Ramos (cell line): ENCODE data around the gene GUCY1A2.
"Not testable (repeated sequence)": the region's sequence is repeated elsewhere in the genome, so short reads cannot be mapped to it uniquely, and the experiment has no call there.

Experiments used
- in situ Hi-C: fragments of 300-500 bp; cut with MboI; formaldehyde crosslinking; loops from one replicate; pipeline ENCODE4 v1.14.3; 2022; ENCODE audit warnings: low sequenced_read_pairs; ENCODE audit not compliant: unreplicated experiment

GUCY1A2 gene

GRCh38 chr11:106957030-106957482 is 61.2 kb downstream of the GUCY1A2 start:
- in situ Hi-C loops, result no loop called here

DNA sequence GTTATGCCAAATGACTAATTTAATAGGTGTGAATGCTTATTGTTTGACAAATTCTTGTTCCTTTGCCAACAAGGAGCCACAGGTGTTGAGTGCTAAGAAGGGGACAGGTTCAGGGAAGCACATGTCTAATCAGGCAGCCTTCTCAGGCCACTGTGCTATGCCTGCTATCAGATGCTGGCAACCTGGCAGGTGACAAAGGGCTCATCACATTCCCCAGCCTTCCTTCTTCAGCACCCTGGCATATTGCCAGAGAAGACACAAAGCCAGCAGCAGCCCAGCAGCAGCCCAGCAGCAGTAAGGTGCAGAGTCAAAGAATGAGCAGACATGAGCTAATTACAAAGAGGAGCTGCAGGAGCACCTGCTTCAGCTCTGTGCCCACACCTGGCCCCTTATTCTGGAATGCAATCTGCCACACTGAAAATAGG is 68.2 kb downstream of the GUCY1A2 start:
- in situ Hi-C loops, result no loop called here

GRCh38 chr11:106943089-106943488 is 75.2 kb downstream of the GUCY1A2 start:
- in situ Hi-C loops, result no loop called here

DNA sequence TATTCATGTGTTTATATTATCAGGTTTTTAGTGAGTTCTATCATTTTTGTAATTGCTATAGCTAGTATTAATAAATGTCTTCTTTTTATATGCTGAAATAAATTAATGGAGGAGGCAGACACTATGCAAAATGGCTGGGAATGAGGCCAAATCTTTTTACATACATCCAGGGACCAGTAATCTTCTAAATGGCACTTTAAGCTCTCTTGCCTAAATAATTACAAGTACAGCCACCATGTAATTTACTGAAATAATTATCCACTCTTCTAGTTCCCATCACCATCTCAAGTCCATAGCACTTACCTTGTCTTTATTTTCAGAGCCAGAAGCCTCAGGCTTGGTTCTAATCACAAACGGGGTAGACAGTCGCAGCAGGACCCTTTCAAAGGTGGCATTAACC is 79.1 kb downstream of the GUCY1A2 start:
- in situ Hi-C loops, result no loop called here

GRCh38 chr11:106937111-106937510 is 81.2 kb downstream of the GUCY1A2 start:
- in situ Hi-C loops, result no loop called here

GRCh38 chr11:106925245-106925644 is 93.0 kb downstream of the GUCY1A2 start:
- in situ Hi-C loops, result no loop called here

- in situ Hi-C loops, result no loop called here
These were observed 97.3 kb downstream of the GUCY1A2 start for GRCh38 chr11:106920899-106921509.

- in situ Hi-C loops, result no loop called here
These were observed 100.3 kb downstream of the GUCY1A2 start for GRCh38 chr11:106917973-106918372.

DNA sequence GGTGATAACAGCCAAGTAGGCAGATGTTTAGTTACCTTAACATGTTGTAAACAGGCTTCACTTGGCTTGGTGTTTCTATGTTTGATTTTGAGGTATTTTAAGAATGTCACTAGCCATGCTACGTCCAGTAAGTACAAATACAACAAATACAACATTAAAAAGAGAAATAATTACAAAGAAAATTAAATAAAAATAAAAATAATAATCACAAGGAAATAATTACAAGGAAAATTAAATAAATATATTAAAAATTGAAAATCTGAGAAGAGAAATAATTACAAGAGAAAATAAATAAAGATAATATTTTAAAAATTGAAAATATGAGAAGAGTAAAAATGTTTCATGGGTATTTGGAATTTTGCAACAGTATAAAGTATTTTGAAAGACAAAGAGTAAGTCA is 103.9 kb downstream of the GUCY1A2 start:
- in situ Hi-C loops, result no loop called here

DNA sequence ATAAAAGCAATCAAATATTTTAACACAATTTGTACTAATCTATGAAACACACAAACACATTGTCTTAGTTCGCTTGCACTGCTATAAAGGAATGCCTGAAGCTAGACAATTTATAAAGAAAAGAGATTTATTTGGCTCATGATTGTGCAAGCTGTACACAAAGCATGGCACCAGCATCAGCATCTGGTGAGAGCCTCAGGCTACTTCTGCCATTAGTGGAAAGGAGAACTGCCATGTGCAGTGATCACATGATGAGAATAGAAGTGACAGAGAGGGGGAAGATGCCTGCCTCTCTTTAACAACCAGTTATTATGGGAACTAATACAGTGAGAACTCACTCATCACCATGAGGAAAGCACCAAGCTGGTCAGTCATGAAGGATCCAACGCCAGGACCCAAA is 105.1 kb downstream of the GUCY1A2 start:
- in situ Hi-C loops, result no loop called here

DNA sequence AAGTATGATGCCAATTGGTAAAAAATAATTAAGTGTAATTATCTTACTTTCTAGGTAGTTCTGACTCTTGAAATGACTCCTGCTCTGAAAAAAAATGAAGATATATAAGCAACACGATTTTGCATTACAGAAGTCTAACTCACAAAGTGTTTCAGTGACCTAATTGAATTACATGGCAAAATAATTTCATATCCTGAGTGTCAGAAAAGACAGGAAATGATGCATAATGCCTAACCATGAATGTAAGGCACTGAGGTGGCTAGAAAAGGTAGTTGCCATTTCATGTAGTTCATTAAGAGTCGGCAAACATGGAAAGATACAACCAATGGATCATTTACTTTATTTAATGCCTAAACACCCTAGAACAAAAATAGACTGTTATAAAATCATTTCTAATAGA is 113.5 kb downstream of the GUCY1A2 start:
- in situ Hi-C loops, result no loop called here

DNA sequence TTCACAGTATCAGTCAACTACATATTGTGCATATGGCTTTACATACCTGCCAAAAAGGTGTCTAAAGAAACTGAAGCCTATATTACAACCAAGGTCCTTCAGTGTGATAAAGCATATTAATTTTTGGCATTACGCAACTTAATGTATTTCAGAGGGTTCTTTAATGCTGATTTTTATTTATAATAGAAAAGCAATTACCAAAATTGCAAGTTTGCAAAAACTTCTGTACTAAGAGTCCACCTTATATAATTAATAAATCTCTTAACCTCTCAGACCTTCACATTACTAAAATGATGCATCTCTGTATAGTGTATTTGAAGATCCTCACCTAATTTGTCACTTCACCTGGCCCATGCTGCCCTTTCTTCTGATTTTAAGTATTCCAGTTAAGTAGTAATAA is 128.6 kb downstream of the GUCY1A2 start:
- in situ Hi-C loops, result no loop called here

GRCh38 chr11:106888386-106888785 is 129.9 kb downstream of the GUCY1A2 start:
- in situ Hi-C loops, result no loop called here

DNA sequence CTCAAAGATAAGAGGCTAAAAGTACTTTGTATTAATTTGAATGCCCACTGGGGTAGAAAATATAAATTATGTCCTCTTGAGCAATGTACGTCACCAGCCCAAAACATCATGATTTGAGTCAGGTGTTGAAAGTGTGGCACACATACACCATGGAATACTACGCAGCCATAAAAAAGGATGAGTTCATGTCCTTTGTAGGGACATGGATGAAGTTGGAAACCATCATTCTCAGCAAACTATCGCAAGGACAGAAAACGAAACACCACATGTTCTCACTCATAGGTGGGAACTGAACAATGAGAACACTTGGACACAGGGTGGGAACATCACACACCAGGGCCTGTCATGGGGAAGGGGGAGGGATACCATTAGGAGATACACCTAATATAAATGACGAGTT is 134.6 kb downstream of the GUCY1A2 start:
- in situ Hi-C loops, result not testable (repeated sequence)

- in situ Hi-C loops, result no loop called here
These were observed 138.3 kb downstream of the GUCY1A2 start for GRCh38 chr11:106879832-106880546.

- in situ Hi-C loops, result no loop called here
These were observed 139.2 kb downstream of the GUCY1A2 start for GRCh38 chr11:106879029-106879428.

DNA sequence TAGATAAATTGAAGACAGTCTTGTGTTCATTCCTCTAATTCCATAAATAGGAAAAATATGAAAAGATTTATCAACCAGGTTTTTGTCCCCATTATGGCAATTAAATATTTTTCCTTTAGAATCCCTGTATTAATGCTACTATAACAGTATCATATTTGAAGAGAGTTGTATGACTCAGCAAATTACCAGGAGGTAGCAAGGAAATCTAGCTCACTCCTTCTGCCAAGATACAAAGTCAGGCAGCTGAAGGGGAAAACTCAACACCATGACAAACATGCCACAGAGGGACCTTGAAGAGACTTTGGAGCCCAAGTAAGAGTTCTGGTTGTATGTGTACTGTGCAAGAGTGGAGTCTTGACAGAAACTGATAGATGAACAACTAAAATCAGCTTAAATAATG is 143.3 kb downstream of the GUCY1A2 start:
- in situ Hi-C loops, result no loop called here

- in situ Hi-C loops, result no loop called here
These were observed 146.0 kb downstream of the GUCY1A2 start for GRCh38 chr11:106872246-106872645.

DNA sequence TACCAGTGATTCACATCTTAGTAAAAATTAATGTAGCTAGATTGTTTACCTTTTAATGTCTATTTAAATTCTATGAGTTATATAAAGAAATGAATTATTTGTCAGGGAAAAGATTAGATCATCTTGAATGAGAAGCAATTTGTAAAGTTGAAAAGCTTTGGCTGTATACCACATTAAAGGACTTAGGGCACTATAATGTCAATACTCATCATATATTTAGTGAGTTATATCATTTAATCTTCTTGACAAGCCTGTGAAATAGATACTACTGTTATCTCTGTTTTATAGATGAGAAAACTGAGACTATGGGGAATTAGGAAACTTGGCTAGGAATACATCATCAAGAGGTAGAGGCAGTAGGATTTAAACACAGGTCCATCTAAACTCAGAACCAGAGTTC is 160.1 kb downstream of the GUCY1A2 start:
- in situ Hi-C loops, result no loop called here

GRCh38 chr11:106856566-106856965 is 161.7 kb downstream of the GUCY1A2 start:
- in situ Hi-C loops, result no loop called here

GRCh38 chr11:106854429-106854828 is 163.8 kb downstream of the GUCY1A2 start:
- in situ Hi-C loops, result no loop called here

- in situ Hi-C loops, result no loop called here
These were observed 164.3 kb downstream of the GUCY1A2 start for GRCh38 chr11:106853850-106854401.
